Testis (tissue), 3 donors: ENCODE measurements around the gene PCIF1. TPM values are rescaled to one million over a fixed set of nuclear protein-coding genes. Genes with fewer than 3 reads are reported as not detected.
A peak's percentile ranks its signal among the peaks of the same experiment; 100 is the strongest.

Source experiments
- DNase-seq: peaks from one replicate; pipeline ENCODE4 v3.0.0-alpha.2; 2019
- H3K27ac ChIP-seq, 2 donors: fragments of 200-600 bp; sonication (generic); one replicate each; pipeline ENCODE4 v1.5.1; 2019
- H3K27me3 ChIP-seq: fragments of 200-600 bp; sonication (generic); one replicate; pipeline ENCODE4 v1.5.1; 2019
- H3K36me3 ChIP-seq: fragments of 200-600 bp; sonication (generic); one replicate; pipeline ENCODE4 v1.5.1; 2017; ENCODE audit warnings: low read depth; ENCODE audit errors: missing control alignments
- H3K4me1 ChIP-seq: fragments of 200-600 bp; sonication (generic); one replicate; pipeline ENCODE4 v1.5.1; 2019
- H3K4me3 ChIP-seq, 2 donors: fragments of 200-600 bp; sonication (generic); one replicate each; pipeline ENCODE4 v1.5.1; 2017 to 2019
- H3K9me3 ChIP-seq: fragments of 200-600 bp; sonication (generic); one replicate; pipeline ENCODE4 v1.5.1; 2017
- CTCF ChIP-seq, 3 experiments: fragments of 450-650 bp in 2 of 3; fragments of 200-600 bp in 1 of 3; sonication (generic) in 1 of 3; IDR thresholded peaks; one replicate each; pipeline ENCODE4 v1.5.1; 2016 to 2019; ENCODE audit warnings: antibody characterized with exemption in 3 of 3, mild to moderate bottlenecking in 2 of 3, moderate library complexity in 1 of 3
- POLR2A ChIP-seq: fragments of 450-650 bp; IDR thresholded peaks from one replicate; pipeline ENCODE4 v1.6.1; 2017; ENCODE audit warnings: antibody characterized with exemption, mild to moderate bottlenecking, moderate library complexity
- WGBS, 2 donors: methylation state at CpG; one replicate each; pipeline ENCODE4 v1.1.5; 2018; 5-methylcytosine and 5-hydroxymethylcytosine counted together
- intact Hi-C: fragments of 100-400 bp; cut with DNase I; formaldehyde crosslinking; loops from one replicate; pipeline ENCODE4 v1.15.1; 2023; ENCODE audit warnings: low total_unique reads
- polyA plus RNA-seq: library from polyadenylated mRNA; stranded (reverse); fragments of 350-450 nt; fragmentation: Illumina TruSeq; extraction: RNeasy Lipid Tissue Mini Kit (QIAGEN cat#74804); gene quantifications from one replicate; pipeline ENCODE4 v1.2.3, GENCODE V29; 2014; ENCODE audit warnings: low read depth, low replicate concordance; ENCODE audit not compliant: insufficient read depth
- total RNA-seq, 2 donors: library from RNA; depleted of rRNA; stranded (reverse); fragments of >200 nt; gene quantifications; one replicate each; pipeline ENCODE4 v1.2.3, GENCODE V29; 2016

Gene PCIF1
- total and polyA plus RNA-seq, 3 donors from 2014 or later = 39.3 to 48.7 (median 39.4) TPM

- peak; percentile 93 for DNase-seq
- H3K36me3 ChIP-seq = no peaks in the 10 kb centered on the region
- WGBS, 2 donors = 0% methylated on average over 10 to 66 of the region's 79 CpGs
- peaks cover 13% of the 10 kb centered on the region for H3K4me1 ChIP-seq
- TF ChIP-seq POLR2A (no peak), CTCF (IDR thresholded peaks at IDR 0.05) (peak; percentile 29 to 62 (median 50))
- peak overlapping the region; percentile 68 for H3K4me3 ChIP-seq
- intact Hi-C loops = loop anchor here (10.0 kb wide), 1 partner anchor 64 kb away; no protein-coding TSS in a partner anchor
- H3K27me3 ChIP-seq = no peaks in the 10 kb centered on the region
- peak overlapping the region; percentile 47 to 88 for H3K27ac ChIP-seq
- H3K9me3 ChIP-seq = no peaks in the 10 kb centered on the region
Measured at GRCh38 chr20:45890077-45890984, 44.2 kb upstream of the PCIF1 start.

GRCh38 chr20:45890985-45891983 lies 43.2 kb upstream of the PCIF1 start, which contains the start of the genes CTSA and NEURL2:
CTSA (plus strand) TSS chr20:45891335; CDS start chr20:45891569, 234 bp downstream.
NEURL2 (minus strand) TSS chr20:45891208; CDS start chr20:45890991, 217 bp downstream.
- Histone ChIP-seq H3K36me3 (no peaks in the 10 kb centered on the region), H3K9me3 (no peaks in the 10 kb centered on the region), H3K4me1 (peaks cover 13% of the 10 kb centered on the region), H3K27ac (peak within 1 kb of the TSS; percentile 47 to 88), H3K4me3 (peak within 1 kb of the TSS; percentile 68), H3K27me3 (no peaks in the 10 kb centered on the region)
- intact Hi-C loops = loop anchor here (10.0 kb wide), 1 partner anchor 64 kb away; no protein-coding TSS in a partner anchor
- WGBS, 2 donors = 1 to 20% methylated on average over 2 to 49 of the region's 78 CpGs
- DNase-seq = peak; percentile 96
- TF ChIP-seq POLR2A = no peak
- TF ChIP-seq CTCF (IDR thresholded peaks at IDR 0.05) = peak in 1 of 3 experiments; percentile 8

GRCh38 chr20:45892049-45892825 lies 42.2 kb upstream of the PCIF1 start:
- TF ChIP-seq CTCF (IDR thresholded peaks at IDR 0.05) = no peak
- TF ChIP-seq POLR2A = no peak
- H3K4me1 ChIP-seq = peaks cover 13% of the 10 kb centered on the region
- DNase-seq = peak; percentile 58
- H3K27ac ChIP-seq = peak overlapping the region in 1 of 2 donors; percentile 88
- WGBS, 2 donors = 75 to 82% methylated on average over 9 of the region's 9 CpGs
- H3K27me3 ChIP-seq = no peaks in the 10 kb centered on the region
- H3K9me3 ChIP-seq = no peaks in the 10 kb centered on the region
- intact Hi-C loops = loop anchor here (10.0 kb wide), 1 partner anchor 63 kb away; no protein-coding TSS in a partner anchor
- H3K36me3 ChIP-seq = no peaks in the 10 kb centered on the region
- peak overlapping the region in 1 of 2 donors; percentile 68 for H3K4me3 ChIP-seq
